Thoracic aorta (tissue), 2 donors: ENCODE data around the gene FAM98A. TPM values are rescaled to one million over a fixed set of nuclear protein-coding genes. Genes with fewer than 3 reads are reported as not detected.

ENCODE experiments used
- ATAC-seq: fragments of 150-250 bp; one replicate; pipeline ENCODE4 v1.8.0; 2017; ENCODE audit warnings: low read depth; ENCODE audit not compliant: insufficient number of reproducible peaks, low FRiP score
- DNase-seq: peaks from one replicate; pipeline ENCODE4 v3.0.0-alpha.2; 2020; ENCODE audit warnings: low spot score
- H3K27ac ChIP-seq, 2 donors: fragments of 200-600 bp; sonication (generic); 1 replicate in 1 of 2; 2 replicates in 1 of 2; pipeline ENCODE4 v1.5.1; 2016; ENCODE audit warnings: mild to moderate bottlenecking in 2 of 2, moderate library complexity in 2 of 2
- H3K27me3 ChIP-seq: fragments of 200-600 bp; sonication (generic); replicated peaks from 2 replicates; pipeline ENCODE4 v1.6.0; 2016; ENCODE audit warnings: mild to moderate bottlenecking; ENCODE audit not compliant: insufficient read depth
- H3K36me3 ChIP-seq: fragments of 200-600 bp; sonication (generic); one replicate; pipeline ENCODE4 v1.5.1; 2016
- H3K4me1 ChIP-seq, 2 donors: fragments of 200-600 bp; sonication (generic); 1 replicate in 1 of 2; 2 replicates in 1 of 2; pipeline versions ENCODE4 v1.5.1 to v1.6.0; 2016; ENCODE audit warnings: low read depth in 2 of 2, mild to moderate bottlenecking in 1 of 2; ENCODE audit not compliant: control insufficient read depth in 1 of 2
- H3K4me3 ChIP-seq: fragments of 200-600 bp; sonication (generic); 2 replicates; pipeline ENCODE4 v1.5.1; 2016; ENCODE audit warnings: mild to moderate bottlenecking
- H3K9me3 ChIP-seq: fragments of 200-600 bp; sonication (generic); 2 replicates; pipeline ENCODE4 v1.5.1; 2016
- CTCF ChIP-seq: fragments of 200-600 bp; sonication (generic); IDR thresholded peaks from one replicate; pipeline ENCODE4 v1.5.1; 2019; ENCODE audit warnings: antibody characterized with exemption
- total RNA-seq, 2 donors: library from RNA; depleted of rRNA; stranded (reverse); fragments of >200 nt; gene quantifications; one replicate each; pipeline versions ENCODE4 v1.1.0 to v1.2.3, GENCODE V29; 2016

The FAM98A gene
- total RNA-seq, 2 donors from 2014 or later, result 75.9 to 94.7 TPM

- H3K27me3 ChIP-seq, result no peaks in the 10 kb centered on the region
- no peak for TF ChIP-seq CTCF
These were observed 34.2 kb upstream of the FAM98A start for GRCh38 chr2:33633315-33633714.

GRCh38 chr2:33632831-33633230 is 33.7 kb upstream of the FAM98A start:
- no peaks in the 10 kb centered on the region for H3K27me3 ChIP-seq
- H3K27ac ChIP-seq, result no peak overlapping the region
- TF ChIP-seq CTCF, result no peak
- no peaks in the 10 kb centered on the region for H3K4me1 ChIP-seq
- H3K9me3 ChIP-seq, result no peaks in the 10 kb centered on the region
- DNase-seq, result no peak
- H3K4me3 ChIP-seq, result no peak overlapping the region
- no peaks in the 10 kb centered on the region for H3K36me3 ChIP-seq
- no peak for ATAC-seq

More at GRCh38 chr2:33633315-33633714, 34.2 kb upstream of the FAM98A start:
- no peaks in the 10 kb centered on the region for H3K4me1 ChIP-seq
- no peak for DNase-seq
- H3K9me3 ChIP-seq, result no peaks in the 10 kb centered on the region
- no peaks in the 10 kb centered on the region for H3K36me3 ChIP-seq
- no peak for ATAC-seq
- H3K4me3 ChIP-seq, result no peak overlapping the region
- H3K27ac ChIP-seq, result no peak overlapping the region

- no peak overlapping the region for H3K27ac ChIP-seq
- no peak overlapping the region for H3K4me3 ChIP-seq
- no peaks in the 10 kb centered on the region for H3K27me3 ChIP-seq
- ATAC-seq (no peak), DNase-seq (no peak)
- H3K9me3 ChIP-seq, result no peaks in the 10 kb centered on the region
- no peaks in the 10 kb centered on the region for H3K4me1 ChIP-seq
- H3K36me3 ChIP-seq, result no peaks in the 10 kb centered on the region
- no peak for TF ChIP-seq CTCF
These were observed 29.1 kb upstream of the FAM98A start for GRCh38 chr2:33628031-33628827.

DNA sequence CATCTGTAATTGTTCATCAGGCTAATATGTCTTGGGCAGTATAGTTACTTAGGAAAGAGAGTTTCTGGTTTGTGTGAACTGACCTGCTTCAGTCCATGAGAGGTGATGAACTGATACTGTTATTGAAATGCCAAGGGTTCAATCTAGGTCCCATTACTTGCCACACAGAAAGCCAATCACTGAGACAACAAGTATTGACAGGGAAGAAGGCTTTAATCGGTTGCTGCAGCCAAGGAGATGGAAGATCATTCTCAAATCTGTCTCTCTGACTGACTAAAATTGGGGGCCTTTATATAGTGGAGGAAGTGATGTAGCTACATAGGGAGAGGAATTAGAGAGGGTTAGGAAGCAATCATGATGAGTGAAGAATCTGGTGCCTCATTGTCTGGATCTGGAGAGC is 19.9 kb upstream of the FAM98A start:
- no peak for ATAC-seq
- Histone ChIP-seq H3K27ac (no peak overlapping the region), H3K27me3 (no peaks in the 10 kb centered on the region), H3K9me3 (no peaks in the 10 kb centered on the region), H3K4me3 (no peak overlapping the region), H3K4me1 (no peaks in the 10 kb centered on the region), H3K36me3 (no peaks in the 10 kb centered on the region)
- DNase-seq, result no peak
- no peak for TF ChIP-seq CTCF

- Histone ChIP-seq H3K27ac (no peak overlapping the region), H3K27me3 (no peaks in the 10 kb centered on the region), H3K4me1 (no peaks in the 10 kb centered on the region), H3K9me3 (no peaks in the 10 kb centered on the region), H3K4me3 (no peak overlapping the region), H3K36me3 (no peaks in the 10 kb centered on the region)
- no peak for DNase-seq
- TF ChIP-seq CTCF, result no peak
- ATAC-seq, result no peak
These were observed 18.9 kb upstream of the FAM98A start for GRCh38 chr2:33617989-33618388.
